ELF-1 (cell line): ENCODE results near the gene CLN6.
"Not testable (repeated sequence)": the region's sequence is repeated elsewhere in the genome, so short reads cannot be mapped to it uniquely, and the experiment has no call there.

Experiments used
- DNase-seq: peaks from one replicate; pipeline ENCODE4 v3.0.0-alpha.2; 2016; ENCODE audit warnings: low read depth, low spot score

Gene CLN6

GRCh38 chr15:68206711-68207151 lies 22.8 kb downstream of the CLN6 start:
- no peak for DNase-seq

GRCh38 chr15:68205954-68206539 lies 23.5 kb downstream of the CLN6 start:
- DNase-seq, result no peak

- no peak for DNase-seq
Measured at GRCh38 chr15:68205558-68205944, 24.0 kb downstream of the CLN6 start.

GRCh38 chr15:68204776-68205557 lies 24.6 kb downstream of the CLN6 start, which contains the start of gene CALML4:
Gene CALML4 (minus strand): TSS chr15:68205332. CDS start chr15:68205247, 85 bp downstream.
- DNase-seq, result no peak

GRCh38 chr15:68204361-68204760 lies 25.2 kb downstream of the CLN6 start:
- DNase-seq, result no peak

GRCh38 chr15:68203956-68204355 lies 25.6 kb downstream of the CLN6 start:
- no peak for DNase-seq

GRCh38 chr15:68203486-68203885 lies 26.0 kb downstream of the CLN6 start:
- DNase-seq, result no peak

GRCh38 chr15:68202994-68203393 lies 26.5 kb downstream of the CLN6 start:
- not testable (repeated sequence) for DNase-seq

- DNase-seq, result no peak
Measured at GRCh38 chr15:68201879-68202261, 27.7 kb downstream of the CLN6 start.

- no peak for DNase-seq
Measured at GRCh38 chr15:68201153-68201878, 28.2 kb downstream of the CLN6 start.

GRCh38 chr15:68200016-68200861 lies 29.3 kb downstream of the CLN6 start:
- peak; percentile 48 for DNase-seq

- peak; percentile 54 for DNase-seq
Measured at GRCh38 chr15:68199340-68199739, 30.2 kb downstream of the CLN6 start.

GRCh38 chr15:68197661-68198437 lies 31.7 kb downstream of the CLN6 start:
- no peak for DNase-seq

- no peak for DNase-seq
Measured at GRCh38 chr15:68197170-68197492, 32.4 kb downstream of the CLN6 start.

GRCh38 chr15:68196445-68197169 lies 32.9 kb downstream of the CLN6 start:
- DNase-seq, result no peak

GRCh38 chr15:68195336-68196112 lies 34.0 kb downstream of the CLN6 start:
- no peak for DNase-seq

- no peak for DNase-seq
Measured at GRCh38 chr15:68192804-68193486, 36.6 kb downstream of the CLN6 start.

GRCh38 chr15:68192117-68192516 lies 37.4 kb downstream of the CLN6 start:
- DNase-seq, result no peak

GRCh38 chr15:68191555-68191954 lies 38.0 kb downstream of the CLN6 start:
- no peak for DNase-seq
